ENCODE data around the gene DIAPH2. TPM values are rescaled to one million over a fixed set of nuclear protein-coding genes. Genes with fewer than 3 reads are reported as not detected.

The DIAPH2 gene
- total and polyA plus RNA-seq, 2 donors from 2014 or later = 2.1 to 15.0 TPM

DNA sequence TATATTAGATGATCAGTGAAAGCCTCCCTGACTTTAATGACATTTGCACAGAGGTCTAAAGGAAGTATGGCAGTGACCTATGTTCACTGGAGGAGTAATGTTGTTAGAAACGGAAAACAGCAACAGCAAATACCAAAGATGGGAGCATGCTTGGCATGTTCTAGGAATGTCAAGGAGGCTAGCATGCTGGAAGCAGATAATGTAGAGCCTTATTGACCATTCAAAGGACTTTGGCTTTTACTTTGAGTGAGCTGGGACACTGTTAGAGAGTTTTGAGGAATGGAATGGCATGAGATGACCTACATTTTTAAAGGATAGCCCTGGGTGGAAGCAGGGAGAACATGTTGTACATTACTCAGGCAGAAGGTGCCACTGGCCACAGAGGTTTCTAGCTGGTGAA lies 205.1 kb downstream of the DIAPH2 start:
- Histone ChIP-seq H3K27ac (ENCODE audit: low read depth in 2 of 2, low read length in 2 of 2) (no peak overlapping the region), H3K9ac (ENCODE audit: low read length in 3 of 3) (no peak overlapping the region), H3K36me3 (ENCODE audit: control insufficient read depth in 2 of 3, insufficient read depth in 3 of 3, low read length in 3 of 3) (no peaks in the 10 kb centered on the region), H3K9me3 (ENCODE audit: control insufficient read depth in 2 of 3, insufficient read depth in 1 of 3, low read length in 3 of 3) (no peaks in the 10 kb centered on the region), H3K27me3 (ENCODE audit: control insufficient read depth, insufficient read depth, low read length) (no peaks in the 10 kb centered on the region), H3K4me1 (ENCODE audit: control insufficient read depth in 2 of 3, insufficient read depth in 2 of 3, low read depth in 1 of 3, low read length in 3 of 3) (no peaks in the 10 kb centered on the region), H3K4me3 (ENCODE audit: low read length in 3 of 3) (no peak overlapping the region)
- intact Hi-C loops (cut with DNase I) = no loop called here
- peak in 2 of 5 donors; percentile 5 to 7 for DNase-seq
- FAIRE-seq = no peak
- TF ChIP-seq CTCF (IDR thresholded peaks at IDR 0.05; ENCODE audit: borderline replicate concordance, extremely low read depth, insufficient read depth) = no peak

DNA sequence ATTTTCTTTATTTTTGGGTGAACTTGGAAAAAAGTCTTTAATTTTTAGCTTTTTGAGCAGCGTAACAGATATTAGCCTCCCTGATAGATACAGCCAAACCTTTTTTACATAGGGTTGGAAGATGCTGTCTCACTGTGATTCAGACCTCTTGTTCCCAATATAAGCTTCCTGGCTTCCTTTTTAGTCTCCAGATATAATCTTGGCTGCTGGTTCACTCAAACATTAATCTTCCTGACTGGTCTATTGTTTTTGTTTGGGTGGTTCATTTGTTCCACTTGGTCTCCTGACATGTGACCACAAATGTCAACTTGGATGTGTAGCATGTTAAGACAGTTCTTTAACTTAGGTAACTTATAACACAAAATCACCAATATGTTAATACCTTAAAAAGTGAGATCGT lies 222.1 kb downstream of the DIAPH2 start:
- no peak for FAIRE-seq
- H3K9ac ChIP-seq (ENCODE audit: low read length in 3 of 3) = no peak overlapping the region
- peak in 2 of 5 donors; percentile 6 to 26 for DNase-seq
- no peaks in the 10 kb centered on the region for H3K4me1 ChIP-seq (ENCODE audit: control insufficient read depth in 2 of 3, insufficient read depth in 2 of 3, low read depth in 1 of 3, low read length in 3 of 3)
- H3K9me3 ChIP-seq (ENCODE audit: control insufficient read depth in 2 of 3, insufficient read depth in 1 of 3, low read length in 3 of 3) = no peaks in the 10 kb centered on the region
- intact Hi-C loops (cut with DNase I) = no loop called here
- no peak for TF ChIP-seq CTCF (IDR thresholded peaks at IDR 0.05; ENCODE audit: borderline replicate concordance, extremely low read depth, insufficient read depth)
- H3K27me3 ChIP-seq (ENCODE audit: control insufficient read depth, insufficient read depth, low read length) = no peaks in the 10 kb centered on the region
- no peak overlapping the region for H3K27ac ChIP-seq (ENCODE audit: low read depth in 2 of 2, low read length in 2 of 2)
- no peak overlapping the region for H3K4me3 ChIP-seq (ENCODE audit: low read length in 3 of 3)
- no peaks in the 10 kb centered on the region for H3K36me3 ChIP-seq (ENCODE audit: control insufficient read depth in 2 of 3, insufficient read depth in 3 of 3, low read length in 3 of 3)

- no peak overlapping the region for H3K4me3 ChIP-seq (ENCODE audit: low read length in 3 of 3)
- no peaks in the 10 kb centered on the region for H3K36me3 ChIP-seq (ENCODE audit: control insufficient read depth in 2 of 3, insufficient read depth in 3 of 3, low read length in 3 of 3)
- no peaks in the 10 kb centered on the region for H3K27me3 ChIP-seq (ENCODE audit: control insufficient read depth, insufficient read depth, low read length)
- intact Hi-C loops (cut with DNase I) = no loop called here
- H3K4me1 ChIP-seq (ENCODE audit: control insufficient read depth in 2 of 3, insufficient read depth in 2 of 3, low read depth in 1 of 3, low read length in 3 of 3) = no peaks in the 10 kb centered on the region
- DNase-seq = no peak
- no peak overlapping the region for H3K27ac ChIP-seq (ENCODE audit: low read depth in 2 of 2, low read length in 2 of 2)
- no peak for FAIRE-seq
- no peaks in the 10 kb centered on the region for H3K9me3 ChIP-seq (ENCODE audit: control insufficient read depth in 2 of 3, insufficient read depth in 1 of 3, low read length in 3 of 3)
- no peak for TF ChIP-seq CTCF (IDR thresholded peaks at IDR 0.05; ENCODE audit: borderline replicate concordance, extremely low read depth, insufficient read depth)
- no peak overlapping the region for H3K9ac ChIP-seq (ENCODE audit: low read length in 3 of 3)
Observed at GRCh38 chrX:96907516-96908272, 223.1 kb downstream of the DIAPH2 start.
